Tibial nerve (tissue), 3 donors: ENCODE measurements around the gene MCF2L2.

Experiments used
- CTCF ChIP-seq, 5 experiments: fragments of 200-600 bp in 3 of 5; fragments of 450-650 bp in 2 of 5; sonication (generic) in 3 of 5; IDR thresholded peaks; one replicate each; pipeline ENCODE4 v1.5.1; 2016 to 2019; ENCODE audit warnings: antibody characterized with exemption in 5 of 5, mild to moderate bottlenecking in 3 of 5, moderate library complexity in 2 of 5
- POLR2A ChIP-seq, 2 donors: fragments of 450-650 bp; IDR thresholded peaks; one replicate each; pipeline ENCODE4 v1.6.1; 2017; ENCODE audit warnings: antibody characterized with exemption in 2 of 2, mild to moderate bottlenecking in 2 of 2, moderate library complexity in 2 of 2

DNA sequence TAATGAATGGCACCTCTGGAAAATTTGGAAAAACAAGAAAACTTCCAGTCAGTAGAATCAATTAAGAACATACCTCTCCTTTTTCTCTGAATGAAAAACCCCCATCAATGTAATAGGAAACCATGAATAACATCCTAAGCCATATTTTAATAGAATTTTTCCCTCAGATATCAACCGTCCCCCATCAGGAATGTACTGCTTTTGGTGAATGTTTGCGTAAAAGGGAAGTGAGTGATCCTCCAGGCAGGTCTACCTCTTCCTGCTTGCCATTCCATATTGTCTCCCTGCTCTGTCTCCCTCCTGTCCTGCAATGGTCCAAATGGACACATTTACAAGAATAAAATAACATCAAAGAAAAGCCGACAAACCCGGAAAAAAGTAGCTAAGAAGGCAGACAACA lies 296.7 kb downstream of the MCF2L2 start:
- TF ChIP-seq CTCF (IDR thresholded peaks at IDR 0.05) (no peak), POLR2A (IDR thresholded peaks at IDR 0.05) (no peak)
